ENCODE measurements around the gene DDX24.

DDX24 gene

DNA sequence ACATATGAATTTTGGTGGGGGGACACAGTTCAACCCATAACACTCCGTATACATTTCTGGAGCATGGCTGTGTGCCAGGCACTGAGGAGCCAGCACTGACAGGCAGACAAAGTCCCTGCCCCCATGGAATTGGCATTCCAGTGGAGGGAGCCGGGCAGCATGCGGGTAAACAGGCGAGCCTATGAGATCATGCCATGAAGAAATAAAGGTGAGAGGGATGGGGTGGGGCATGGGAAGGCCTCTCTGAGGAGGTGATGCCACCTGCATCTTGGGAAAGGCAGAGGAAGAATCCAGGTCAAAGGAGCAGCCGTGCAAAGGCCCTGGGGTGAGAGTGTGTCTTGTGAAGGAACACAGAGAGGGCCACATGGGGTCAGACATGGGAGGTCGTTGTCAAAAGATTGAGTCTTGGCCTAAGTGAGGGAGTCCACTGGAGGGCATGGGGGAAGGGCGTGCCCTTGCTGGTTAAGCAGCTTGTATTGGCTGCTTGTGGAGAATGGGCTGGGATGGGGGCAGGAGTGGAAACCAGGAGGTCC lies 51.3 kb downstream of the DDX24 start:
- 94 to 97% methylated on average over 6 to 7 of the region's 7 CpGs for WGBS, 2 experiments (ENCODE audit: insufficient coverage in 2 of 2)
- H3K4me1 ChIP-seq (ENCODE audit: control insufficient read depth, insufficient read depth, low read length, poor library complexity, severe bottlenecking), result no peaks in the 10 kb centered on the region
- no peaks in the 10 kb centered on the region for H3K9me3 ChIP-seq (ENCODE audit: control insufficient read depth, low read length)
- H3K27ac ChIP-seq (ENCODE audit: low read depth, low read length, severe bottlenecking), result no peak overlapping the region
- H3K4me3 ChIP-seq (ENCODE audit: extremely low read depth, insufficient read depth, low read length, poor library complexity, severe bottlenecking), result no peak overlapping the region
- H3K36me3 ChIP-seq (ENCODE audit: control insufficient read depth, insufficient read depth, low read length), result no peaks in the 10 kb centered on the region

DNA sequence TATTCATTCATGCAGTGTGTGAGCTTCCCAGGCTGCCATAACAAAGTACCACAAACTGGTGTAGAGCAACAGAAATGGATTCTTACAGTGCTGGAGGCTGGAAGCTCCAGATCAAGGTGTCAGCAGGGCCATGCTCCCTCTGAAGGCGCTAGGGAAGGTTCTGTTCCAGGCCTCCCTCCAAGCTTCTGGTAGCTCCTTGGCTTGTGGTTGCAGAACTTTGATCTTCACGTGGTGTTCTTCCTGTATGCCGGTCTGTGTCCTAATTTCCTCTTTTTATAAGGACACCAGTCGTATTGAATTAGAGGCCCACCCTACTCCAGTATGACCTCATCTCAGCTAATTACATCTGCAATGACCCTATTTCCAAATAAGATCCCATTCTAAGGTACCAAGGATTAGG lies 51.7 kb downstream of the DDX24 start:
- H3K4me1 ChIP-seq (ENCODE audit: control insufficient read depth, insufficient read depth, low read length, poor library complexity, severe bottlenecking), result no peaks in the 10 kb centered on the region
- no peaks in the 10 kb centered on the region for H3K9me3 ChIP-seq (ENCODE audit: control insufficient read depth, low read length)
- no peak overlapping the region for H3K4me3 ChIP-seq (ENCODE audit: extremely low read depth, insufficient read depth, low read length, poor library complexity, severe bottlenecking)
- H3K36me3 ChIP-seq (ENCODE audit: control insufficient read depth, insufficient read depth, low read length), result no peaks in the 10 kb centered on the region
- WGBS, 2 experiments (ENCODE audit: insufficient coverage in 2 of 2), result 84 to 91% methylated on average over 3 to 4 of the region's 4 CpGs
- no peak overlapping the region for H3K27ac ChIP-seq (ENCODE audit: low read depth, low read length, severe bottlenecking)

DNA sequence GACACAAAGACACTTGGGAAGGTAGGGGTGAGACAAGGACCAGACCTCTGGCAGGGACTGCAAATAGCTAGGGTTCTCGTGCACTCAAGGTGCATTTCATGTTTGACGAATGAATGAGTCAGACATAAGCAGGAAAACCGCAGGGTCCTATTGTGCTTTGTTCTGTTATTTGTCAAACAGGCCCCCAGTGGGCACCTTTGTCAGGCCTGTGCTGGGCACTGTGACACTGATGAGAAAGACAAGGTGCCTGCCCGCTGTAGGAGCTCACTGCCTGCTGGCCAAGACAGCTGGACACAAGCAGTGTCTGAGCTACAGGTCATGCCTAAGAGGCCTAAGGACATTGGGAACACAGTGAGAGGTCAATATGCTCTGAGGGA lies 52.6 kb downstream of the DDX24 start:
- Histone ChIP-seq H3K4me1 (ENCODE audit: control insufficient read depth, insufficient read depth, low read length, poor library complexity, severe bottlenecking) (no peaks in the 10 kb centered on the region), H3K27ac (ENCODE audit: low read depth, low read length, severe bottlenecking) (no peak overlapping the region), H3K4me3 (ENCODE audit: extremely low read depth, insufficient read depth, low read length, poor library complexity, severe bottlenecking) (no peak overlapping the region), H3K9me3 (ENCODE audit: control insufficient read depth, low read length) (no peaks in the 10 kb centered on the region), H3K36me3 (ENCODE audit: control insufficient read depth, insufficient read depth, low read length) (no peaks in the 10 kb centered on the region)
- WGBS, 2 experiments (ENCODE audit: insufficient coverage in 2 of 2), result 83 to 95% methylated on average over 4 of the region's 4 CpGs

DNA sequence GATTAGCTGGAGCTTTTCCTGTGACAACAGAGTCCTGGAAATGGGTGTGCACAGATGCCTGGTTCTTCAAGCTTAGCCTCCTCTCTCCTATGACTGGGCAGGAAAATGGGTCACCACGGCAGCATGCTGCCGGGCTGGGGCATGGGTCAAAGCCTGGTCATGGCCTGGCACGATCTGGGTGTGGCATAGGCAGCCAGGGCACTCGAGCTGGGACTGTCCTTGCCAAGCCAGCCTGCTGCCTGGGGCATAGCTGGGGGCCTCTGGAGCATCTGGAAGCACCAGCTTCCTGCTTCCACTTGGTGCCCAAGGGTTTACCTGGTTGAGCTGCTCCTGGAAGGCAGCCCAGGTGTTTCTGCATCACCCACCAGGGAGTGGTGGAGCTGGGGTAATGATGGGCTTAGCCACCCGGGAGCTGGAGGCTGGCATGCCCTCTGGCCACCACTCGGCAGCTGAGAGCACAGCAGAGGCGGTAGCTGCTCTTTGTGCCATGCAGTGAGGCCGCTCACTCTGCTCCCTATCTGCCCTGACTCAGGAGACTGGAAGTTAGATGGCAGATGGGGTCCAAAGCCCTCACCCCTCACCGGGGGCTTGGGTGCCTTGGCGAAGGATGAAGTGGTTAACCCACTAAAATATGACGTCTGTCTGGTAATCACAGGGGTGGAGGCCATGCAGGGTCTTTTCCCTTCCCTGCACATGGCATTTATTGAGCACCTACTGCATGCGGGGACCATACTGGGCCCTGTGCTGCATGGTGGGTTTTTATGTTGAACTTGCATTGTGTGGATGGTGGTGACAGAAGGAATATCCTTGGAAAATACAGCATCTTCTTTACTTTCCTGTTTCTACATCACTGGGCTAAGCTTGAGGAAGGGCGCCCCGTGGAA lies 53.2 kb downstream of the DDX24 start:
- Histone ChIP-seq H3K4me1 (ENCODE audit: control insufficient read depth, insufficient read depth, low read length, poor library complexity, severe bottlenecking) (no peaks in the 10 kb centered on the region), H3K9me3 (ENCODE audit: control insufficient read depth, low read length) (no peaks in the 10 kb centered on the region), H3K36me3 (ENCODE audit: control insufficient read depth, insufficient read depth, low read length) (no peaks in the 10 kb centered on the region), H3K27ac (ENCODE audit: low read depth, low read length, severe bottlenecking) (no peak overlapping the region), H3K4me3 (ENCODE audit: extremely low read depth, insufficient read depth, low read length, poor library complexity, severe bottlenecking) (no peak overlapping the region)
- 93 to 96% methylated on average over 10 to 12 of the region's 14 CpGs for WGBS, 2 experiments (ENCODE audit: insufficient coverage in 2 of 2)

DNA sequence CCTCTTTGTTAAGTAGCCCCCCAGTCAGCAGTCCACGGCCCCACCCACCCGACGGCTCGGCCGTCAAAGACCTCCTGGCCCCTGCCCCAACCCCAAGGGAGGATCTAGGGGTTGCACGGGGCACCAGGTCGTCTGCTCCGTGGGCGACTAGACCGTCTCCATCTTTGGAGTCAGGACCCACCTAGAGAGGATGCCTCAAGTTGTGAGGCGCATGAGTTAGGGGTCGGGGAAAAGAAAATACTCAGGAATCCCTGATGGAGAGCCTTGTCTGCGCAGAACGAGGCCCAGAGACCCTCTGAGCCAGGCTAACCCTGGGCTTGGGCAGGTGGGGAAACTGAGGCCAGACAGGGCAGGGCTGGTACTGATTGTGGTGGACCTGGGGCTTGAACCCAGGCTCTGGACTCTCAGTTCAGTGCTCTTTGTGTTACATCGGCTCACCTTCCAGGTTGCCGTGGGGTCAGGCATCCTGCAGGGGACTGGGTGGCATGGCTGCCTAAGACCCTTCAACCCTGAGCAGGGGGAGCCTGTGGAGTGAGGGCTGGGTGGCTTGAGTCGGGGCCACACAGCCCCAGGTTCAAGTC lies 54.0 kb downstream of the DDX24 start:
- 56 to 71% methylated on average over 10 to 17 of the region's 17 CpGs for WGBS, 2 experiments (ENCODE audit: insufficient coverage in 2 of 2)
- Histone ChIP-seq H3K4me1 (ENCODE audit: control insufficient read depth, insufficient read depth, low read length, poor library complexity, severe bottlenecking) (no peaks in the 10 kb centered on the region), H3K9me3 (ENCODE audit: control insufficient read depth, low read length) (no peaks in the 10 kb centered on the region), H3K4me3 (ENCODE audit: extremely low read depth, insufficient read depth, low read length, poor library complexity, severe bottlenecking) (peak overlapping the region; percentile 69), H3K36me3 (ENCODE audit: control insufficient read depth, insufficient read depth, low read length) (no peaks in the 10 kb centered on the region), H3K27ac (ENCODE audit: low read depth, low read length, severe bottlenecking) (no peak overlapping the region)

DNA sequence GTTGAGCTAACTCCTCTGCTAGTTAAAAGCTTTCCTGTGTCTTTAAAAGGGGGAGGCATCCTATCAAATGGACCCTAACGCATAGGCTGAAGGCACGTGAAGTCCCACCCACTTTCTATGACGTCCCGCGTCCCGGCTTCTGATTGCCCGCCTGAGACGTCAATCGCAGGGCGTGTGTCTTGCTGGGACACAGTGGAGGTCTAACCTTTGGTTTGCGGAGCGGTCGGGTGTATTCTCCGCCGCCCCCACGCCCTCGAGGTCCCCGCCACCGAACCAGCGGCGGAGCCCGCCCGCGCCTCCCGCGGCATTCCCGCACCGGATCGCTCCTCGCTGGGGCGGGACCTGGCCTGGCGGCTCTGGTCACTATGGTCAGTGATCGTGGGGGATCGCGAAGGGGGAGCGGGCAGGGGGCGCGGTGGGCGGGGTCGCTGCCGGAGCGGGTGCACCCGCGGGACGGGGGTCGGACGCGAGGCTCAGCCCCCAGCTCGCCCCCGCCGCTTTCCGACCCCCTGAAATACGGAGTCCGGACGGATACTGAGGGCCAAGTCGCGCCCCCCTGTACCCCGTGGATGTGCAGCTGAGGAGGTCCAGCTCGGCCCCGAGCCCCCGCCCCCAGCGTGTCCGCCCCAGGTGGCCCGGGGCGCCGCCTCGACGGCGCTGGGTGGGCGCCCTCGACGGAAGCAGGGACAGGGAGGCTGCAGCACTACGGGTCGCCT lies 54.7 kb downstream of the DDX24 start, which contains the start of gene OTUB2:
OTUB2 (plus strand) TSS at position 168 of the 716 bp plus-strand sequence; CDS start at position 366, 198 bp downstream.
- H3K4me3 ChIP-seq (ENCODE audit: extremely low read depth, insufficient read depth, low read length, poor library complexity, severe bottlenecking), result peak within 1 kb of the TSS; percentile 69
- WGBS, 2 experiments (ENCODE audit: insufficient coverage in 2 of 2), result 1 to 2% methylated on average over 21 to 56 of the region's 74 CpGs
- no peak within 1 kb of the TSS for H3K27ac ChIP-seq (ENCODE audit: low read depth, low read length, severe bottlenecking)
- H3K4me1 ChIP-seq (ENCODE audit: control insufficient read depth, insufficient read depth, low read length, poor library complexity, severe bottlenecking), result no peaks in the 10 kb centered on the region
- H3K9me3 ChIP-seq (ENCODE audit: control insufficient read depth, low read length), result no peaks in the 10 kb centered on the region
- H3K36me3 ChIP-seq (ENCODE audit: control insufficient read depth, insufficient read depth, low read length), result no peaks in the 10 kb centered on the region

DNA sequence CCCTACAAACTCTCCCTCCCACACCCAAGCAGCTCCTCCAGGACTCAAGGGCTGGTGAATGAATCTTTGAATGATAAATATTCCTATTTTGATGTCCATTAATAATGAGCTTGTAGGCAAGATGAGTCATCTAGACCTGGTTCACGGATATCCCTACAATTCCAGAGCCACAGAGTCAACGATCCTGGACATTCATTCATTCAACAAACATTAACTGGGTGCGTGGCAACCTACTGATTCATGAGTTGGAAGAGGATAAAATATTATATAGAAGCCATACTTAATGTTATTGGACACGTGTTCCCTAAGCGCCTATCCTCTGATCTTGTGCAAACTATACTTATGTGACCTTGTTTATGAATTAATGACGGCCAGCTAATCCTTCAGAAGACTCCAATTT lies 55.3 kb downstream of the DDX24 start:
- 54 to 58% methylated on average over 2 to 3 of the region's 6 CpGs for WGBS, 2 experiments (ENCODE audit: insufficient coverage in 2 of 2)
- no peaks in the 10 kb centered on the region for H3K4me1 ChIP-seq (ENCODE audit: control insufficient read depth, insufficient read depth, low read length, poor library complexity, severe bottlenecking)
- no peaks in the 10 kb centered on the region for H3K36me3 ChIP-seq (ENCODE audit: control insufficient read depth, insufficient read depth, low read length)
- H3K9me3 ChIP-seq (ENCODE audit: control insufficient read depth, low read length), result no peaks in the 10 kb centered on the region
- H3K4me3 ChIP-seq (ENCODE audit: extremely low read depth, insufficient read depth, low read length, poor library complexity, severe bottlenecking), result peak overlapping the region; percentile 69
- no peak overlapping the region for H3K27ac ChIP-seq (ENCODE audit: low read depth, low read length, severe bottlenecking)

DNA sequence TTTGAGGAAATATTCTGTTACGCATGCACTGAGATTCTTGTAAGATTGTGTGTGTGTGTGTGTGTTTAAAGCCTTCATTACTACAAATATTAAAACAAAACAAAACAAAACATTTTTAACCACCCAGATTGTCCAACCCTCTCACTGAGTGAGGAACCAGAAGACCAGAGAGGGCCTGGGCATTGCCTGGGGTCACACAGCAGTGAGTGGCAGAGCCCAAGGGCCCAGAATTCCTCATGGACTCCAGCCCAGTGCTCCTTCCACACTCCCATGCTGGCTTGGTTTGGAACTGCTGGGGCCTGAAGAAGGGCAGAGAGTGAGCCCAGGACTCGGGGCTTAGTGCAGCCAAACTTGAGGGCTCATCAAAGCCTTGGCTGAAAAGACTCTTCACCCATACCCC lies 56.5 kb downstream of the DDX24 start:
- WGBS, 2 experiments (ENCODE audit: insufficient coverage in 2 of 2), result no CpG with 5 or more reads among the region's 2 CpGs
- no peak overlapping the region for H3K27ac ChIP-seq (ENCODE audit: low read depth, low read length, severe bottlenecking)
- H3K36me3 ChIP-seq (ENCODE audit: control insufficient read depth, insufficient read depth, low read length), result no peaks in the 10 kb centered on the region
- H3K9me3 ChIP-seq (ENCODE audit: control insufficient read depth, low read length), result no peaks in the 10 kb centered on the region
- no peak overlapping the region for H3K4me3 ChIP-seq (ENCODE audit: extremely low read depth, insufficient read depth, low read length, poor library complexity, severe bottlenecking)
- H3K4me1 ChIP-seq (ENCODE audit: control insufficient read depth, insufficient read depth, low read length, poor library complexity, severe bottlenecking), result no peaks in the 10 kb centered on the region

DNA sequence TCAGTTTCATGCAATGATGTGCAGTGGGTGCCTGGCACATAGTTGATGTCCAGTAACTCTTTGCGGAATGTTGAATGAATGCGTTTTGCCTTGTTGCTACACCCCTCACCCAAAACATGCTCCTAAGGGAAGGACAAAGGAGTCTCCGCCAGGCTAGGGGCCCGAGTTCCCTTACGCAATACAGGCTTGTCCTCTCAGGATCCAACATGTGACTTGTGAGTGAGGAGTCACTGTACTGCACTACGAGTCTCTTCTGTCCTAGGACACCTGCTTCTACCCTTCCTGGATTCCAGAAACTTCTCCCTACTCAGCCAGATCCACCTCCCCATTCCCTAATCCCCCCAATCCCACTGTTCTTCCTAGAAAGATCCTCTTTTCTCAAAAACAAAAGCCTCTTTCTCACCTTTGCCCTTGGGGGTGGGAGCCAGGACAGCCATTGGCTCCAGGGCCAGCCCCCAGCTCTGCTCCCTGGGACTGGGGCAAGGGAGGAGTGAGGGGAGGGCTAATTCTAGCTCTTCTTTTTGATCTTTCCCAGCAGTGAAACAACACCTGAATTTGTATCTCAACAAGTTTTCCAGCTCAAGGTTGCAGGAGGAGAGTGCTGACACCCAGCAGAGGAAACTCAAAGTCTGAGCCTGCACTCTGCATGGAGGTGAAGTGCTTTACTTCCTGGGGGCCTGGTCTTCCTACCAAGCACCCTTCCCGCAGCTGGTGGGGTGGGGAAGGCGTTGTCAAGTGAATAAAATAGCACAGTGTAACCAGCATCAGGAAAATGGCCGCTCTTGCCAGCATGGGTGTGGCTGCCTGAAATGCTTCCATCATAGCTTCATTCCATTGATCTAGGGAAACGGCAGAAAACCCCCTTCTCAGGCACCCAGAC lies 58.2 kb downstream of the DDX24 start:
- H3K9me3 ChIP-seq (ENCODE audit: control insufficient read depth, low read length), result no peaks in the 10 kb centered on the region
- H3K36me3 ChIP-seq (ENCODE audit: control insufficient read depth, insufficient read depth, low read length), result no peaks in the 10 kb centered on the region
- WGBS, 2 experiments (ENCODE audit: insufficient coverage in 2 of 2), result 85 to 86% methylated on average over 6 to 7 of the region's 10 CpGs
- H3K4me3 ChIP-seq (ENCODE audit: extremely low read depth, insufficient read depth, low read length, poor library complexity, severe bottlenecking), result no peak overlapping the region
- no peaks in the 10 kb centered on the region for H3K4me1 ChIP-seq (ENCODE audit: control insufficient read depth, insufficient read depth, low read length, poor library complexity, severe bottlenecking)
- no peak overlapping the region for H3K27ac ChIP-seq (ENCODE audit: low read depth, low read length, severe bottlenecking)
